Medulla oblongata (tissue), 1 donor: ENCODE measurements around the gene DIP2C.
A peak's percentile ranks its signal among the peaks of the same experiment; 100 is the strongest.
"Not testable (repeated sequence)": the region's sequence is repeated elsewhere in the genome, so short reads cannot be mapped to it uniquely, and the experiment has no call there.

Experiments
- DNase-seq: peaks from one replicate; pipeline ENCODE4 v3.0.0-alpha.2; 2015; ENCODE audit errors: extremely low spot score

Gene DIP2C

GRCh38 chr10:306675-307185 lies 382.7 kb downstream of the DIP2C start:
- DNase-seq: no peak

GRCh38 chr10:306007-306674 lies 383.3 kb downstream of the DIP2C start:
- no peak for DNase-seq

GRCh38 chr10:305034-305433 lies 384.4 kb downstream of the DIP2C start:
- DNase-seq: no peak

- no peak for DNase-seq
These were observed 387.9 kb downstream of the DIP2C start for GRCh38 chr10:301536-301935.

- DNase-seq: not testable (repeated sequence)
These were observed 388.9 kb downstream of the DIP2C start for GRCh38 chr10:300580-300979.

- no peak for DNase-seq
These were observed 389.5 kb downstream of the DIP2C start for GRCh38 chr10:299969-300368.

- no peak for DNase-seq
These were observed 390.0 kb downstream of the DIP2C start for GRCh38 chr10:299512-299911.

GRCh38 chr10:298033-298432 lies 391.4 kb downstream of the DIP2C start:
- no peak for DNase-seq

- no peak for DNase-seq
These were observed 391.9 kb downstream of the DIP2C start for GRCh38 chr10:297567-297966.

GRCh38 chr10:293636-294035 lies 395.8 kb downstream of the DIP2C start:
- peak; percentile 25 for DNase-seq

- no peak for DNase-seq
These were observed 399.3 kb downstream of the DIP2C start for GRCh38 chr10:290026-290725.

GRCh38 chr10:289581-289980 lies 399.9 kb downstream of the DIP2C start:
- DNase-seq: no peak

- no peak for DNase-seq
These were observed 400.9 kb downstream of the DIP2C start for GRCh38 chr10:288316-289200.

- no peak for DNase-seq
These were observed 401.7 kb downstream of the DIP2C start for GRCh38 chr10:287814-288213.

- no peak for DNase-seq
These were observed 402.3 kb downstream of the DIP2C start for GRCh38 chr10:287026-287709.

GRCh38 chr10:285216-285615 lies 404.3 kb downstream of the DIP2C start:
- no peak for DNase-seq

GRCh38 chr10:283916-284356 lies 405.5 kb downstream of the DIP2C start:
- DNase-seq: no peak

- no peak for DNase-seq
These were observed 406.4 kb downstream of the DIP2C start for GRCh38 chr10:283140-283479.

GRCh38 chr10:282294-283139 lies 407.0 kb downstream of the DIP2C start:
- no peak for DNase-seq

GRCh38 chr10:279655-280054 lies 409.8 kb downstream of the DIP2C start:
- DNase-seq: no peak

- DNase-seq: no peak
These were observed 410.2 kb downstream of the DIP2C start for GRCh38 chr10:279232-279631.
